T-cell (primary cell): ENCODE results near the gene WDR72. TPM values are rescaled to one million over a fixed set of nuclear protein-coding genes. Genes with fewer than 3 reads are reported as not detected.

ENCODE experiments used
- ATAC-seq, 4 experiments: fragments of 200-7000 bp in 3 of 4; fragments of 150-1000 bp in 1 of 4; cut with Tn5 transposase; replicated peaks in 1 of 4; 1 replicate in 3 of 4; 2 replicates in 1 of 4; pipeline ENCODE4 v1.10.0; 2021; ENCODE audit warnings: moderate library complexity in 3 of 4, mild to moderate bottlenecking in 2 of 4, moderate number of reproducible peaks in 1 of 4
- CTCF ChIA-PET, 2 donors: fragments of 300-600 bp; sonication (Branson Sonifier 250); formaldehyde crosslinking; loops; one replicate each; lab custom pipeline; 2022; ENCODE audit warnings: antibody characterized with exemption in 2 of 2; lab: Charles Lee
- POLR2A ChIA-PET, 2 donors: fragments of 300-600 bp; sonication (Branson Sonifier 250); formaldehyde crosslinking; loops; one replicate each; lab custom pipeline; 2022; ENCODE audit warnings: antibody characterized with exemption in 2 of 2; lab: Charles Lee
- DNase-seq, 35 experiments: peaks; one replicate each; pipeline versions ENCODE4 v3.0.0 to v3.0.0-alpha.2; 2013 to 2023
- H3K27ac ChIP-seq: one replicate; pipeline ENCODE4 v1.5.1; 2013; ENCODE audit warnings: low read length
- H3K27me3 ChIP-seq, 2 experiments: replicated peaks in 1 of 2; 1 replicate in 1 of 2; 2 replicates in 1 of 2; pipeline versions ENCODE4 v1.6.1 to v1.7.0; 2013; ENCODE audit warnings: low read length in 1 of 2, mixed read lengths in 1 of 2; ENCODE audit not compliant: control insufficient read depth in 2 of 2, insufficient read depth in 2 of 2; ENCODE audit errors: extremely low read depth in 1 of 2
- H3K36me3 ChIP-seq, 2 donors: 1 replicate in 1 of 2; 2 replicates in 1 of 2; pipeline versions ENCODE4 v1.6.1 to v1.7.0; 2013; ENCODE audit warnings: low read length in 1 of 2; ENCODE audit not compliant: control insufficient read depth in 2 of 2, insufficient read depth in 1 of 2; ENCODE audit errors: extremely low read depth in 1 of 2
- H3K4me1 ChIP-seq, 2 experiments: 1 replicate in 1 of 2; 2 replicates in 1 of 2; pipeline versions ENCODE4 v1.6.1 to v1.7.0; 2013; ENCODE audit warnings: low read length in 2 of 2, mixed read lengths in 1 of 2; ENCODE audit not compliant: insufficient read depth in 2 of 2, control insufficient read depth in 1 of 2; ENCODE audit errors: extremely low read depth in 1 of 2
- H3K4me3 ChIP-seq, 2 donors: 1 replicate in 1 of 2; 2 replicates in 1 of 2; pipeline versions ENCODE4 v1.5.1 to v1.7.0; 2013; ENCODE audit warnings: mild to moderate bottlenecking in 2 of 2, low read length in 1 of 2, moderate library complexity in 1 of 2; ENCODE audit not compliant: control insufficient read depth in 1 of 2; ENCODE audit errors: extremely low read depth in 1 of 2
- H3K9me3 ChIP-seq: 2 replicates; pipeline ENCODE4 v1.7.0; 2013
- H3K27ac Mint-ChIP-seq, 2 donors: one replicate each; pipeline ENCODE4 v1.8.0; 2020 to 2021; ENCODE audit warnings: mild to moderate bottlenecking in 2 of 2, mixed read lengths in 2 of 2
- H3K27me3 Mint-ChIP-seq, 2 donors: one replicate each; pipeline ENCODE4 v1.8.0; 2021 to 2022; ENCODE audit warnings: mixed read lengths in 2 of 2
- H3K36me3 Mint-ChIP-seq: one replicate; pipeline ENCODE4 v1.8.0; 2021; ENCODE audit warnings: mixed read lengths
- H3K4me1 Mint-ChIP-seq, 3 donors: one replicate each; pipeline ENCODE4 v1.8.0; 2020 to 2022; ENCODE audit warnings: mixed read lengths in 3 of 3, mild to moderate bottlenecking in 1 of 3
- H3K4me3 Mint-ChIP-seq, 3 donors: one replicate each; pipeline ENCODE4 v1.8.0; 2020 to 2022; ENCODE audit warnings: mild to moderate bottlenecking in 3 of 3, mixed read lengths in 3 of 3, moderate library complexity in 3 of 3
- H3K9me3 Mint-ChIP-seq, 3 donors: one replicate each; pipeline ENCODE4 v1.8.0; 2020 to 2022; ENCODE audit warnings: mixed read lengths in 3 of 3
- WGBS: methylation state at CpG from one replicate; pipeline ENCODE4 v1.1.5; 2013; ENCODE audit warnings: missing lambda C conversion rate; ENCODE audit not compliant: insufficient coverage; 5-methylcytosine and 5-hydroxymethylcytosine counted together
- total RNA-seq, 35 experiments: library from RNA in 6 of 35; stranded (reverse) in 6 of 35; fragments of 120-200 nt in 1 of 35; gene quantifications; one replicate each; pipeline versions ENCODE4 v1.2.1 to v1.2.4 and lab custom pipeline; 2013 to 2026

The WDR72 gene
- total RNA-seq, 5 donors from 2014 or later (not counting 1 experiment from before 2014, with no cell fraction given), result not detected

DNA sequence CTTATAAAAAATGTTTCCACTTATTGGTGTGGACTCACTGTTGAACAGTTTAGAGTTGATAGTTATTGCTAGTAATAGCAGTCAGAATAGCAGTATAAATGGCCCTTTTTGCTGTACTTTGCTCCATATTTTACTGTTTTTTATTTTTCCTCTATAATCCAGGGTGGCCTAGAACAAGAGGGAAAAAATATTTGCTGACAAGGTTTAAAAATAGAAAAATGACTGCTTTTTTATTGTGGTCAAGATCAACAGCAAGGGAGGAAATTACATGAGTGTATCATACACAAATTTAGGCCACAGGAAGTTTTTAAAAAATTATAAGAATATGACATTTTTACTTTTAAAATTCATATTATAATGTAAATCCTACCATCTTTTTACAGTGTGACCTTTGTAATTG is 269.1 kb downstream of the WDR72 start:
- Histone ChIP-seq H3K27ac (no peak overlapping the region), H3K4me3 (no peak overlapping the region), H3K4me1 (no peaks in the 10 kb centered on the region), H3K36me3 (no peaks in the 10 kb centered on the region), H3K9me3 (no peaks in the 10 kb centered on the region), H3K27me3 (no peaks in the 10 kb centered on the region)
- Mint-ChIP-seq H3K36me3 (no peaks in the 10 kb centered on the region), H3K4me3 (no peak overlapping the region), H3K27me3 (no peaks in the 10 kb centered on the region), H3K9me3 (no peaks in the 10 kb centered on the region), H3K27ac (no peak overlapping the region), H3K4me1 (no peaks in the 10 kb centered on the region)
- DNase-seq (no peak), ATAC-seq (no peak)
- CTCF ChIA-PET, result interaction anchor here in 1 of 2 donors (0.6 kb wide), 1 partner anchor 26 kb away, joined by 3 read pairs; no protein-coding TSS in a partner anchor
- POLR2A ChIA-PET, result no interaction called here

DNA sequence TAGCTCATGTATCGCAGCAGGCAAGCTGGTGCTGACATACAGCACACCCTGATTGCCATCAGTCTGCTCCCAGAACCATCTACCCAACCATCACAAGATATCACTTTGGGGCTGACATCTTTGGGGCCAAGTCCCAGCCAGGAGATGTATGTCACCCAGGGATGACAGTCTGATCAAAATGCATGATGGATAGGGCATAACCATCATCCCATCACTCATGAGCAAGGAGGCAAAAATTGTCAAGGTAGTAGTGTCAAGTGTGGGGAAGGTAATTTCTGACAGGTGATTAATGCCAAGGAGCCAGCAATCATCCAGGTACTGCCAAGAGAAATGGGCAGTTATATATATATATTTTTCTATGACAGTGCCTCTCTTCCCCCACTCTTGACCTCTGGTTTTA is 277.4 kb downstream of the WDR72 start:
- WGBS, result 86% methylated on average over 1 of the region's 1 CpG
- H3K9me3 ChIP-seq, result no peaks in the 10 kb centered on the region

DNA sequence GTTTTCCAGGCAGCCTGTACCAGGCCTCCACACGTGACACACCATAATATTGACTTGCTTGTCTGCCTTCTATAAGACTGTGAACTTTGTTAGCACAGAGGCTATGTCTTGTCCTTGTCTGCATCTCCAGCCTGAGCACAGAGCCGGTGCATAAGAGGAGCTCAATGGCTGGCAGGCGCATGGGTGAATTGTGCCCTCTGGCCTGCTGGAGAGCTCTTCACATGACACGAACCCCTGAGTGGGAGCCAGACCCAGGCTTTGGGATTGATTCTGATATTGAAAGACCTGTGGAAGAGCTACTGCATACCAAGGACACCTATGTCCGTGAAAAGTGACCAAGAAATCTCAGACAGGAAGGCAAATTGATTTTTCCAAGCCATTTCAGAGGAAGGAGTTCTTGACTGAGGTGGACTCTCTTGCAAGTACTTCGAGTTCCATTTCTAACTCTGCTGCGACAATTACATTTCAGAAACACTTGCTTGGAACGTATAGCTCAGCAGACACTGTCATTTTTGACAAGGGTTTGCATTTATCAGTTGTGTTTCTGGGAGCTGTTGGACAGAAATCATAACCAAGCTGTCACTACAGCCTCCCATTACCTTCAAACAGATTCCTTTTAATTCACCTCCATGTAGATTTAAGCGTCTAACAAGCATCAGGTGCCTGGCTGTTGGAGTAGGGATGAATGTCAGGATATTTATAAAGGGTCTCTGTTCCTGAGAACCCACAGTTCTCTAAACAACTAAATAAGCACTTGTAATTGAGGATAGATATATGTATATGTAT is 281.3 kb downstream of the WDR72 start:
- H3K4me3 Mint-ChIP-seq, result no peak overlapping the region
- Histone ChIP-seq H3K4me1 (no peaks in the 10 kb centered on the region), H3K9me3 (no peaks in the 10 kb centered on the region), H3K27me3 (no peaks in the 10 kb centered on the region), H3K4me3 (no peak overlapping the region), H3K36me3 (no peaks in the 10 kb centered on the region), H3K27ac (no peak overlapping the region)
- no peaks in the 10 kb centered on the region for H3K4me1 Mint-ChIP-seq
- no peaks in the 10 kb centered on the region for H3K36me3 Mint-ChIP-seq
- H3K9me3 Mint-ChIP-seq, result peaks cover 0 to 4% (median 0%) of the 10 kb centered on the region in 3 donors
- H3K27me3 Mint-ChIP-seq, result no peaks in the 10 kb centered on the region
- 72% methylated on average over 5 of the region's 9 CpGs for WGBS
- ChIA-PET CTCF (no interaction called here), POLR2A (no interaction called here)
- no peak for DNase-seq
- H3K27ac Mint-ChIP-seq, result no peak overlapping the region
- ATAC-seq, result no peak

More for the DNA sequence above, 277.4 kb downstream of the WDR72 start:
- no peak for ATAC-seq
- no peak for DNase-seq
- ChIA-PET POLR2A (no interaction called here), CTCF (no interaction called here)
- no peaks in the 10 kb centered on the region for H3K27me3 ChIP-seq
- H3K4me1 ChIP-seq, result no peaks in the 10 kb centered on the region
- Mint-ChIP-seq H3K27me3 (peaks cover 0 to 3% of the 10 kb centered on the region in 2 donors), H3K27ac (no peak overlapping the region), H3K36me3 (no peaks in the 10 kb centered on the region), H3K9me3 (peaks cover 0 to 4% (median 0%) of the 10 kb centered on the region in 3 donors), H3K4me1 (no peaks in the 10 kb centered on the region), H3K4me3 (no peak overlapping the region)
- H3K36me3 ChIP-seq, result no peaks in the 10 kb centered on the region
- H3K27ac ChIP-seq, result no peak overlapping the region
- no peak overlapping the region for H3K4me3 ChIP-seq

DNA sequence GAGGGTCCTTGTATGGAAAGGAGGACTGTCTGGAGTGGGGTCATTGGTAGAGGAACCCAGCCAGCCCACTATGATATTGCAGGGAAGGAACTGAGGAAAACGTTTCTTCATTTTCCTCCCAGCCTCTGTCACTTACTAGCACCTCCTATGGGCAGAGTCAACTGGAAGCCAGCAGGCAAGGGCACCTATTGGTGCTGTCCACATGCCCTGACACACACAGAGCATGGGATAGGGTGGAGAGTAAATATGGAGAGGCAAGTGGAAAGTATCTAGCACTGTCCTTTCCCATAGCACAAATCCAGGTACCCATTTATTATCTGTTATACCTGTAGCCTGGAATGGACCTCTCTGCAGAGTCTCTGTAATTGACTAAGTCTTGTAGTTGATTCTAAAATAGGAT is 285.6 kb downstream of the WDR72 start:
- H3K27ac Mint-ChIP-seq, result no peak overlapping the region
- no peaks in the 10 kb centered on the region for H3K36me3 Mint-ChIP-seq

DNA sequence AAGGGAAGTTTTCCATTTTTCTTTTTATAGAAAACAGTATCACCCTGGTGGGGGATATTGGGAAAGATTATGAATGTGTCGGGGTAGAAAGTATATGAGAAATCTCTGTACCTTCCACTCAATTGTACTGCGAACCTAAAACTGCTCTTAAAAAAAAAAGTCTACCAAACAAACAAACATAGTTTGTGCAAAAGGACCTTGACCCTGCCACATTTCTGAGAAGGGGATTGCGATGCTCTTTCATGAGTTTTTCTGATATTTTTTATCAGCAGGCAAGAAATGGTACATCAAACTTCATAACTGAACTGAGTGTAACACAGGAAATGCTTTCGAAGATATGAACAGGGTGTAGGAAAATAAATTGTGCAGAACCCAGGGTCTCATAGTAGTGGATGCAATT is 286.0 kb downstream of the WDR72 start:
- Mint-ChIP-seq H3K36me3 (no peaks in the 10 kb centered on the region), H3K27ac (no peak overlapping the region), H3K9me3 (peaks cover 4 to 7% (median 5%) of the 10 kb centered on the region in 3 donors), H3K4me3 (no peak overlapping the region), H3K27me3 (peaks cover 0 to 4% of the 10 kb centered on the region in 2 donors), H3K4me1 (no peaks in the 10 kb centered on the region)
- Histone ChIP-seq H3K4me1 (no peaks in the 10 kb centered on the region), H3K27ac (no peak overlapping the region), H3K27me3 (no peaks in the 10 kb centered on the region), H3K4me3 (no peak overlapping the region), H3K9me3 (no peaks in the 10 kb centered on the region), H3K36me3 (no peaks in the 10 kb centered on the region)
- CTCF ChIA-PET, result no interaction called here
- WGBS, result no CpG with 5 or more reads among the region's 4 CpGs
- no peak for ATAC-seq
- DNase-seq, result no peak
- POLR2A ChIA-PET, result interaction anchor here (0.6 to 0.7 kb wide), 2 partner anchors 24 kb away, joined by 3 read pairs; no protein-coding TSS in a partner anchor

More for the DNA sequence above, 285.6 kb downstream of the WDR72 start:
- no peaks in the 10 kb centered on the region for H3K9me3 ChIP-seq
- ChIA-PET POLR2A (no interaction called here), CTCF (no interaction called here)
- DNase-seq (no peak), ATAC-seq (no peak)
- no peaks in the 10 kb centered on the region for H3K27me3 ChIP-seq
- Mint-ChIP-seq H3K4me1 (no peaks in the 10 kb centered on the region), H3K4me3 (no peak overlapping the region), H3K27me3 (peaks cover 0 to 4% of the 10 kb centered on the region in 2 donors), H3K9me3 (peaks cover 4 to 7% (median 5%) of the 10 kb centered on the region in 3 donors)
- H3K27ac ChIP-seq, result no peak overlapping the region
- H3K4me1 ChIP-seq, result no peaks in the 10 kb centered on the region
- WGBS, result no CpG with 5 or more reads among the region's 1 CpG
- no peak overlapping the region for H3K4me3 ChIP-seq
- no peaks in the 10 kb centered on the region for H3K36me3 ChIP-seq

DNA sequence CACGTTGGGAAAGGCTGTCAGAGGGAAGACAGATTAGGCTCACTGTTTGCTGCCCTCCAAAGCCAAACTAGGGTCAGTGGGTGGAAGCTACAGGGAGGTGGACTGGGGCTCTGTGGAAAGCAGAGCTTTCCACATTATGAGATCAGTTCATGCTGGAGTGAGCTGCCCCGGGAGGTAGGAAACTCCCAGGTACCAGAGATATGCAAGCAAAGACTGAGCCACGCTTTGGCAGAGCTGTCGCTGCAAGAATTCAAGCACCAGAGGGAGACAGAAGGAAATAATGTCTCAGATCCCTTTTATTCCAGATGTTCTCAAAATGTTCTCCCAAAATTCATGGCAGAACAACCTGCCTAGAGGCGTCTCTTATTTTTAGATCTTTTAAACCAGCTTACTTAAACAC is 286.6 kb downstream of the WDR72 start:
- Mint-ChIP-seq H3K36me3 (no peaks in the 10 kb centered on the region), H3K4me1 (no peaks in the 10 kb centered on the region), H3K4me3 (no peak overlapping the region), H3K27ac (no peak overlapping the region), H3K27me3 (peaks cover 0 to 4% of the 10 kb centered on the region in 2 donors), H3K9me3 (peaks cover 4 to 10% (median 5%) of the 10 kb centered on the region in 3 donors)
- no peak for ATAC-seq
- no peak overlapping the region for H3K4me3 ChIP-seq
- ChIA-PET CTCF (no interaction called here), POLR2A (interaction anchor here (0.6 to 0.7 kb wide), 2 partner anchors 24 kb away, joined by 3 read pairs; no protein-coding TSS in a partner anchor)
- no peaks in the 10 kb centered on the region for H3K9me3 ChIP-seq
- no peaks in the 10 kb centered on the region for H3K36me3 ChIP-seq
- H3K27ac ChIP-seq, result no peak overlapping the region
- DNase-seq, result no peak
- no peaks in the 10 kb centered on the region for H3K27me3 ChIP-seq
- H3K4me1 ChIP-seq, result no peaks in the 10 kb centered on the region
- 38% methylated on average over 1 of the region's 5 CpGs for WGBS
